Measurements from ENCODE around the gene PHLDA1. TPM values are rescaled to one million over a fixed set of nuclear protein-coding genes. Genes with fewer than 3 reads are reported as not detected.

PHLDA1 gene
- total and polyA plus RNA-seq, 10 donors: 2.2 to 44.4 (median 20.6) TPM

DNA sequence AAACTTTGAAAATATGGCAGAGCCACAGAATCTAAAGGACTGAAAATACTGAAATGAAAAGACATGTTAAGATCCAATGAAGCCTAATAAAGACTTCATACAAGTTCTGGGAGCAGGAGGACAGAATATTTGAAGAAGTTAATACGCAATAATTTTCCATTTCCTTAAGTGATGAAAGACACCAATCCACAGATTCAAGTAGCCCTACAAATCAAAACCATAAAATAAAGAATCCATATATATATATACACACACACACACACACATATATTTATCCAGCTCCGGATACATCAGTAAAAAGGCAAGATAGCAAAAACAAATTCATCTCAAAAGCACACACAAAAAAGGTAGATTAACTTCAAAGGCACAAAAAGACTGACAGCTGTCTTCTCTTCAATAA, 47.2 kb upstream of the PHLDA1 start:
- TF ChIP-seq POLR2A (IDR thresholded peaks at IDR 0.05) (no peak), POLR2AphosphoS5 (IDR thresholded peaks at IDR 0.05) (no peak)
- TF ChIP-seq, protein P1, sequence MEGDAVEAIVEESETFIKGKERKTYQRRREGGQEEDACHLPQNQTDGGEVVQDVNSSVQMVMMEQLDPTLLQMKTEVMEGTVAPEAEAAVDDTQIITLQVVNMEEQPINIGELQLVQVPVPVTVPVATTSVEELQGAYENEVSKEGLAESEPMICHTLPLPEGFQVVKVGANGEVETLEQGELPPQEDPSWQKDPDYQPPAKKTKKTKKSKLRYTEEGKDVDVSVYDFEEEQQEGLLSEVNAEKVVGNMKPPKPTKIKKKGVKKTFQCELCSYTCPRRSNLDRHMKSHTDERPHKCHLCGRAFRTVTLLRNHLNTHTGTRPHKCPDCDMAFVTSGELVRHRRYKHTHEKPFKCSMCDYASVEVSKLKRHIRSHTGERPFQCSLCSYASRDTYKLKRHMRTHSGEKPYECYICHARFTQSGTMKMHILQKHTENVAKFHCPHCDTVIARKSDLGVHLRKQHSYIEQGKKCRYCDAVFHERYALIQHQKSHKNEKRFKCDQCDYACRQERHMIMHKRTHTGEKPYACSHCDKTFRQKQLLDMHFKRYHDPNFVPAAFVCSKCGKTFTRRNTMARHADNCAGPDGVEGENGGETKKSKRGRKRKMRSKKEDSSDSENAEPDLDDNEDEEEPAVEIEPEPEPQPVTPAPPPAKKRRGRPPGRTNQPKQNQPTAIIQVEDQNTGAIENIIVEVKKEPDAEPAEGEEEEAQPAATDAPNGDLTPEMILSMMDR (IDR thresholded peaks at IDR 0.05 in 8 of 11, conservative IDR thresholded peaks at IDR 0.05 in 3 of 11): no peak
- WGBS, 5 donors: 80 to 95% (median 90%) methylated on average over 2 of the region's 2 CpGs

DNA sequence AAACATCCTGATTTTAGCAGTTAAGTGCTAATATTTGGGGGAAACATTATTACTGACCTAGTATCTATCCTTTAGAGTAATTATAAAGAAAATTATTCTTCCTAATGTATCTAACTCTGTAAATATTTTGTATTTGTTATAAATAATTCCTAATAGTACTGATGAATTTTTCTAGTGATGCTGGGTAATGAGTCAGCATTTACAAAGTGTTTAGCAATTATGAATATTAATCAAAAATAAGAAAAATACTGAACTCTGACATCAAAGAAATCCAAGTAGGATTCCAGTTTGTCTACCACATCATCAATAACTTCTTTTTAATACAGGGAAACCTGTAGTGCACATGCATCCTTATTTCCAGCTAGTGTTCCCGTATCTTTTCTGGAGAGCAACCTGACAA, 43.9 kb upstream of the PHLDA1 start:
- intact Hi-C loops (cut with DNase I; ENCODE audit: low total_unique reads): no loop called here
- Histone ChIP-seq H3K36me3 (peaks cover 0 to 34% (median 2%) of the 10 kb centered on the region in 6 donors), H3K4me1 (peaks cover 0 to 84% (median 41%) of the 10 kb centered on the region in 6 donors), H3K4me3 (no peak overlapping the region), H3K27me3 (replicated peaks in 1 of 7) (no peaks in the 10 kb centered on the region), H3K27ac (no peak overlapping the region), H3K9me3 (peaks cover 0 to 12% (median 8%) of the 10 kb centered on the region in 8 donors)
- DNase-seq: no peak
- TF ChIP-seq, protein P1 (IDR thresholded peaks at IDR 0.05 in 8 of 11, conservative IDR thresholded peaks at IDR 0.05 in 3 of 11): no peak
- TF ChIP-seq POLR2AphosphoS5 (IDR thresholded peaks at IDR 0.05) (no peak), POLR2A (IDR thresholded peaks at IDR 0.05) (no peak)
- 85 to 97% (median 94%) methylated on average over 1 of the region's 1 CpG for WGBS, 5 donors

More for the DNA sequence above, 47.2 kb upstream of the PHLDA1 start:
- Histone ChIP-seq H3K4me1 (peaks cover 0 to 91% (median 69%) of the 10 kb centered on the region in 6 donors), H3K36me3 (peaks cover 0 to 3% (median 0%) of the 10 kb centered on the region in 6 donors), H3K27ac (no peak overlapping the region), H3K4me3 (no peak overlapping the region), H3K27me3 (replicated peaks in 1 of 7) (no peaks in the 10 kb centered on the region), H3K9me3 (peaks cover 0 to 12% (median 8%) of the 10 kb centered on the region in 8 donors)
- intact Hi-C loops (cut with DNase I; ENCODE audit: low total_unique reads): no loop called here
- DNase-seq: no peak

DNA sequence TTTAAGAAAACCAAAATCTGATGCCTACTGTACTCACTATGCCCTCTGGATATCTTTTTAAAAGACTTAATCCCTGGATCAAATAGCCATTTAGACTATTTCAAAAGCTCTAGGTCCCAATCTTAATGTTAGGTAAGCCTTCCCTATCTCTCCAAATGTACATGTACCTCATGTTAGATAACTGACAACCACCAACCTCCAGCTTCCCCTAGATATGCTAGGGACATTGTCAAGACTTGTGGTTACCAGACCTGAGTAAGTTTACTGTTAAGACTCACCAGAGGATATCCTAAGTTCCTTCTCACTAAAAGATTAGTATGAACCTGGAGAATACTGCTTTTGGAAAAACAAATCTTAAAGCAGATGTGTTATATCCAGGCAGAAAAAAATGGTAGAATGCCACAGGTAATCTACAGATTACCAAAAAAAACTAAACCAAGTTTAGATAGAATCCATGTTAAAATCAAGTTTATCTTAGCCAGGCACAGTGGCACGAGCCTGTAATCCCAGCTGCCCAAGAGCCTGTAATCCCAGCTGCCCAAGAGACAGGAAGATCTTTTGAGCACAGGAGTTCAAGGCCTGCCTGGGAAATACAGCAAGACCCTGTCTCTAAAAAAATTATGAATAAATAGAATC, 43.2 kb upstream of the PHLDA1 start:
- DNase-seq: no peak
- H3K27me3 ChIP-seq (replicated peaks in 1 of 7): no peaks in the 10 kb centered on the region
- WGBS, 5 donors: 59 to 81% (median 80%) methylated on average over 1 of the region's 1 CpG
- no peak overlapping the region for H3K4me3 ChIP-seq
- intact Hi-C loops (cut with DNase I; ENCODE audit: low total_unique reads): no loop called here
- peaks cover 0 to 84% (median 37%) of the 10 kb centered on the region in 6 donors for H3K4me1 ChIP-seq
- TF ChIP-seq, protein P1 (IDR thresholded peaks at IDR 0.05 in 8 of 11, conservative IDR thresholded peaks at IDR 0.05 in 3 of 11): no peak
- TF ChIP-seq POLR2A (IDR thresholded peaks at IDR 0.05) (no peak), POLR2AphosphoS5 (IDR thresholded peaks at IDR 0.05) (no peak)
- no peak overlapping the region for H3K27ac ChIP-seq
- peaks cover 0 to 40% (median 5%) of the 10 kb centered on the region in 6 donors for H3K36me3 ChIP-seq
- H3K9me3 ChIP-seq: peaks cover 0 to 12% (median 8%) of the 10 kb centered on the region in 8 donors

DNA sequence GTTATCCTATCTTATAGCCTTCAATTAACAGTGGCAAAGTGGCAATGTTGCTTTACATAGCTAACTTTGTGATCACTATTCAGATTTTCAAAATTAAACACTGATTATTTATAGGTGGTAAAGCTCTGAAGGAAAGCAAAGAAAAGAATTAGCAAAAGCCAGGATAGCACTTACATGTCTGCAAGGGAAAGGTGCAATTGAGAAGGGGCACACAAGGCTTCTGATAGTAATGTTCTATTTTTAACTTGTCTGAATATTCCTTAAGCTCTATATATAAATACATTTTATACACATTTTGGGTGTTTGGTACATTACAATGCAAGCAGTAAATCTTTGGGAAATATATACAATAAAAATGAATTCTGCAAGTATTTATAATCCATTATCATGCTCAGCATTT, 42.0 kb upstream of the PHLDA1 start:
- TF ChIP-seq POLR2A (IDR thresholded peaks at IDR 0.05): no peak
- TF ChIP-seq POLR2AphosphoS5 (IDR thresholded peaks at IDR 0.05): no peak
- TF ChIP-seq, protein P1 (IDR thresholded peaks at IDR 0.05 in 8 of 11, conservative IDR thresholded peaks at IDR 0.05 in 3 of 11): no peak
- H3K27ac ChIP-seq: no peak overlapping the region
- intact Hi-C loops (cut with DNase I; ENCODE audit: low total_unique reads): no loop called here
- no peaks in the 10 kb centered on the region for H3K27me3 ChIP-seq (replicated peaks in 1 of 7)
- peaks cover 0 to 49% (median 5%) of the 10 kb centered on the region in 6 donors for H3K36me3 ChIP-seq
- H3K4me1 ChIP-seq: peaks cover 0 to 88% (median 34%) of the 10 kb centered on the region in 6 donors
- H3K9me3 ChIP-seq: peaks cover 0 to 5% (median 1%) of the 10 kb centered on the region in 8 donors
- DNase-seq: no peak
- no peak overlapping the region for H3K4me3 ChIP-seq
